ENCODE data around the gene ATRAID.

DNA sequence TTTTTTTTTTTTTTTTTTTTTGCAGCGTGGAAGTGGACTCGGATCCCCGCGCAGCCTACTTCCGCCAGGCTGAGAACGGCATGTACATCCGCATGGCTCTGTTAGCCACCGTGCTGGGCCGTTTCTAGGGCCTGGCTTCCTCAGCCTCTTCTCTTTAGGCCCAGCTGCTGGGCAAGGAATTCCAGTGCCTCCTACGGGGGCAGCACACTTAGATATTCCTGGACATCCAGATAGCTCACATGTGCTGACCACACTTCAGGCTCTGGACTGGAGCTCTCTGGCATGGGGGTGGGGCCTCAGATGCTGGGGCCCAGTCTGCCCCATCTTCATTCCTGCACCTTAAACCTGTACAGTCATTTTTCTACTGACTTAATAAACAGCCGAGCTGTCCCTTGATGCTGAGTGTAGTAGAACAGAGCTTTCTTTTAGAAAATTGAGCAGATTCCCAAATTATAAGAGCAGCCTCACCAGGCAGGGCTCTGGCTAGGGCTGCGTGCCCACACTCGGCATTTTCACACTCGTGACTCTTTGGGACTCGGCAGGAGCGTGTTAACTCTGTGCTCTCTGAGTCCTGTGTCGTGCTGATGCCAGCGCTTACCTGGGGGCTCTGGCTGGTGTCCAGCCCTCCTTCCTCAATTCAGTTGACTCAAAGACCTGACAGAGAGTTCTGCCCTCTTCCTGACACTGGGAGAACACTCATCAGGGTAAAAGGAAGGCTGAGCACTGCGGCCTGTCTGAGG is 31.7 kb downstream of the ATRAID start:
- TF ChIP-seq, protein P1, sequence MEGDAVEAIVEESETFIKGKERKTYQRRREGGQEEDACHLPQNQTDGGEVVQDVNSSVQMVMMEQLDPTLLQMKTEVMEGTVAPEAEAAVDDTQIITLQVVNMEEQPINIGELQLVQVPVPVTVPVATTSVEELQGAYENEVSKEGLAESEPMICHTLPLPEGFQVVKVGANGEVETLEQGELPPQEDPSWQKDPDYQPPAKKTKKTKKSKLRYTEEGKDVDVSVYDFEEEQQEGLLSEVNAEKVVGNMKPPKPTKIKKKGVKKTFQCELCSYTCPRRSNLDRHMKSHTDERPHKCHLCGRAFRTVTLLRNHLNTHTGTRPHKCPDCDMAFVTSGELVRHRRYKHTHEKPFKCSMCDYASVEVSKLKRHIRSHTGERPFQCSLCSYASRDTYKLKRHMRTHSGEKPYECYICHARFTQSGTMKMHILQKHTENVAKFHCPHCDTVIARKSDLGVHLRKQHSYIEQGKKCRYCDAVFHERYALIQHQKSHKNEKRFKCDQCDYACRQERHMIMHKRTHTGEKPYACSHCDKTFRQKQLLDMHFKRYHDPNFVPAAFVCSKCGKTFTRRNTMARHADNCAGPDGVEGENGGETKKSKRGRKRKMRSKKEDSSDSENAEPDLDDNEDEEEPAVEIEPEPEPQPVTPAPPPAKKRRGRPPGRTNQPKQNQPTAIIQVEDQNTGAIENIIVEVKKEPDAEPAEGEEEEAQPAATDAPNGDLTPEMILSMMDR (IDR thresholded peaks at IDR 0.05; ENCODE audit: insufficient read depth, low read length, poor library complexity, severe bottlenecking): no peak
- TF ChIP-seq EZH2phosphoT487 (conservative IDR thresholded peaks at IDR 0.05; ENCODE audit: low read length): no peak

Data from SU-DHL-6 (cell line).